ENCODE data around the gene CTU1.

- TF ChIP-seq USF2 (IDR thresholded peaks at IDR 0.05; ENCODE audit: low read depth, low read length) (no peak), CTCF (conservative IDR thresholded peaks at IDR 0.05; ENCODE audit: low read depth, low read length) (no peak), CEBPB (IDR thresholded peaks at IDR 0.05; ENCODE audit: low read depth, low read length) (no peak), RAD21 (IDR thresholded peaks at IDR 0.05; ENCODE audit: low read length) (no peak), SMC3 (IDR thresholded peaks at IDR 0.05; ENCODE audit: low read depth, low read length) (no peak), MAZ (IDR thresholded peaks at IDR 0.05; ENCODE audit: borderline replicate concordance, low read depth, low read length) (no peak), POLR2A (IDR thresholded peaks at IDR 0.05; ENCODE audit: low read depth, low read length) (no peak), MAFK (IDR thresholded peaks at IDR 0.05; ENCODE audit: low read depth, low read length) (no peak), RFX5 (IDR thresholded peaks at IDR 0.05; ENCODE audit: low read depth, low read length) (no peak), BHLHE40 (IDR thresholded peaks at IDR 0.05; ENCODE audit: low read depth, low read length) (no peak), ELK1 (IDR thresholded peaks at IDR 0.05; ENCODE audit: borderline replicate concordance, low read depth, low read length) (no peak), MXI1 (IDR thresholded peaks at IDR 0.05; ENCODE audit: borderline replicate concordance, low read depth, low read length) (no peak), FOS (IDR thresholded peaks at IDR 0.05; ENCODE audit: low read depth, low read length) (no peak), RCOR1 (IDR thresholded peaks at IDR 0.05; ENCODE audit: insufficient replicate concordance, low read length) (no peak)
These were observed 4.3 kb downstream of the CTU1 start for GRCh38 chr19:51103926-51104341.

Data from IMR-90 (cell line).